Neural cell (in vitro differentiated cells): ENCODE results near the gene NPW.

Experiments
- CTCF ChIP-seq: fragments of 450-650 bp; IDR thresholded peaks from 2 replicates; pipeline ENCODE4 v1.5.1; 2014; ENCODE audit warnings: antibody characterized with exemption, mild to moderate bottlenecking, moderate library complexity; ENCODE audit not compliant: poor library complexity, severe bottlenecking
- TAF1 ChIP-seq: IDR thresholded peaks from 2 replicates; pipeline ENCODE4 v1.6.1; 2012; ENCODE audit warnings: low read depth

GRCh38 chr16:2047330-2048115 is 27.9 kb downstream of the NPW start, which contains the start of the genes NTHL1 and TSC2:
- peak; percentile 74 for TF ChIP-seq CTCF
- peak; percentile 44 for TF ChIP-seq TAF1
